T-helper 2 cell (primary cell): ENCODE data around the gene SENP6.

Source experiments
- DNase-seq, 5 experiments: peaks; one replicate each; pipeline versions ENCODE4 v3.0.0 to v3.0.0-alpha.2; 2012 to 2022

The SENP6 gene

DNA sequence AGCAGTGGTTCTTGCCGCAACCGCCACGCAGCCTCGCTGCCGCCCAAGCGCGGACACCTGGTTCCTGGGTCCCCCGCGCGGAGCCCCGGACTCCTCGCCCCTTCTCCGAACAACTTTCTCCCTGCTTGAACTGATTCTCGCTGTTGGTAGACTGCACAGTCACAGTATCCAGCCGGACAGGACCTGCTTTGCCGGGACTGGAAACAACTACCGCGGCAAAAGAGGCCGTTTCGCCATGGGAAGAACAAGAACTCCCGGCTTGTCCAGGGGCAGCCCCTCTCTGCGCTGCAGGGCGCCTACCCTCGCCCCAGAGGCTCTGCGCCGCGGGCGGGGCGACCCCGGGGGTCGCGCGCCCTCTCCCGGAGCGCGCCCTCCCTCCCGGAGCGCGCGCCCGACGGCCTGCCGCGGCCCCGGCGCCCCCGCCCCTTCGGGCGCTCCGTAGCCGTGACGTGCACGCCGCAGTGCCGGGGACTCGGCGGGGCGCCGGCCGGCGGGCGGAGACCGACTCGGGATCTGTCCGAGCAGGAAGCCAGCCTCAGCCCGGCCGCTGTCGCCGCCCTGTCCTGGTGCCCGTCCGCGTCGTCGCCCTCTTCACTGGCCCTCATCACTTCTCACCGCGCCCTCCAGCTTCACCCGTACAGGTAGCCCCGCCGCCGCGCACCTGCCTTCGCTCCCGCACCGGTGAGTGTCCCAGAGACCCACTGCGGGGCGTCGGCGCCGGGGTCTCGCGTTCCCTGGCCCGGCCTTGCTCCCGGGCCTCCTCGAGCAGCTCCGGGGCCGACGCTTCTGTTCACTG, 147.3 kb downstream of the SENP6 start, which contains the start of gene MYO6:
Gene MYO6 (plus strand): TSS at position 497 of the 796 bp plus-strand sequence. CDS start 68,309 bp downstream, outside the sequence.
- DNase-seq = peak in 4 of 5 experiments; percentile 9 to 67 (median 31)

DNA sequence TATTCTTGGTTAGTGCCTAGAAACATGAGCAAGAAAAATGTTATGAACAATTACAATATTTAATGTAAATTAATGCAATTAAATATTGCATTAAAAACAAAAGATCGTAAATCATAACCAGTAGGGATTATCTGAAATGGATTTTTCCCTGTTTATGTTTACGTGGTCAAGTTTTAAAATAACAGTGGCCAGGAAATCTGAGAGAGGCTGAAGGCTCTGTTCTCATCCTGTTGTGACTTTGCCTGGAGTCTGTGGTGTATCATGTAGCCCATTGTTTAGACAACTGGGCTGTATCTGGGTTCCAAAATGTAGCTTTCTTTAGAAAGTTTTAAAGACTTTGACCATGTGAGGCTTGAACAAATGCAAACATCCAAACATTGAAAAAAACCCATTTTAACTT, 149.8 kb downstream of the SENP6 start:
- DNase-seq = no peak

DNA sequence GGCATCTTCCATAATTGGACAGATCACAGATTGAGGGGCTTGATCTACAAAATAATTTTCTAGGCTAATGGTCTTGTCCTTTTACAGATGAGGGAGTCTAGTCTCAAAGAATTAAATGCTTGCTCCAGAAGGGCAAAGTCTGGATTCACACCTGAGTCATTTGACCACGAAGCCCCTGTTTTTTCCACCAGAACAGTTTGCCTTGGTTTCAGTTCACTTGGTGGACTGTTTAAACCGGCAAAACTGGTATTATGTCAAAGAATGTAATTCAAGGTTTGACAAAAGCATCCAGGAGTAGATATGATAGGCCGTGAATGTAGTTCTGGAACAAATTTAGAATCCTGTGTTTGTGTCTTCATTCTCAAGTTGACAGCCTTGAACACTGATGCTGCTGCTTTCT, 150.7 kb downstream of the SENP6 start:
- DNase-seq = no peak

DNA sequence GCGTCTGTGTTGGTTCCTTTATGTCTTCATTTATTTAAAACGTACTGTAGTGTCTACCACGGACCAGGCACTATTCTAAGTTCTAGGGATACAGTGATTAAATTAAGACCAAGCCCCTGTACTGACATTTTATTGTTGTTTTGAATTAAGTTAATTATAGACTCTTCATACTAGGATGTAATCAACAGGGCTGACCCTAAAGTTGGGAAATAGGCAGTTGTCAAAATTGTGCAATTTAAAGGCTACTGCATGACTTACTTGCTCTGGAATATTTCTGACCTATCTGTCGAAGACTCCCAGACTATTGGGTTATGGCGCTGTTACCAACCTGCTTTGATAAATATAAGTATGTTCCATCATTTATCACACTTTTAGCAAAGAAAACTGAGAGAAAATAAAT, 154.0 kb downstream of the SENP6 start:
- DNase-seq = no peak

DNA sequence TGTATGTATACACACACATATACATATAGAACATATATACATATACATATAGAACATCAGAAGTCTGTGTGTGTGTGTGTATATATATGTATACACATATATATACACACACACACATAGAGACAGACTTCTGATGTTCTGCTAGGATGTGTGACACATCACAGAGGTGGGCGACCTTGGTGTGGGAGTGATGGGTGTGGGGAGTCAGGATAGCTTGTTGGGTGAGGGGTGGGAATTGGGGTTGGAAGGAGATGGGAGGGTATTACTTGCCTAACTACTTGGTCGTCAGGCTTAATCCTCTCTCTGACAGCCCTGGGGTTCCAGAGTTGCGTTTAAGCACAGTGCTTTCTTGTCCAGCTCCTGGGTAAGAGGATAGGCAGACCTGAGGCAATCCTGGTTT, 155.6 kb downstream of the SENP6 start:
- no peak for DNase-seq

DNA sequence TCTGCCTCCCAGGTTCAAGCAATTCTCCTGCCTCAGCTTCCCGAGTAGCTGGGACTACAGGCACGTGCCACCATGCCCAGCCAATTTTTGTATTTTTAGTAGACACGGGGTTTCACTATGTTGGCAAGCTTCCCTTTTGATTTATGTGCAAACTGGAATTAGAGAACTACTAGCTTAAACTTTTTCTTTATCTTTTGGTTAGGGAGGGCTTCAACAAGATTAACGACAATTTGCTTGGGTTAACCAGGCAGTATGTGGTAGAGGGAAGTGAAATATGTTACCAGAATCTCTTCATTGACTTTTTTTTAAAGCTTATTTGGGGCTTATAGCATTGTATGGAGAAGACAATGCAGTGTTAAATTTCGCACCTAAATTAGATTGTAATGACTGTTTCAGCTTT, 156.4 kb downstream of the SENP6 start:
- no peak for DNase-seq

DNA sequence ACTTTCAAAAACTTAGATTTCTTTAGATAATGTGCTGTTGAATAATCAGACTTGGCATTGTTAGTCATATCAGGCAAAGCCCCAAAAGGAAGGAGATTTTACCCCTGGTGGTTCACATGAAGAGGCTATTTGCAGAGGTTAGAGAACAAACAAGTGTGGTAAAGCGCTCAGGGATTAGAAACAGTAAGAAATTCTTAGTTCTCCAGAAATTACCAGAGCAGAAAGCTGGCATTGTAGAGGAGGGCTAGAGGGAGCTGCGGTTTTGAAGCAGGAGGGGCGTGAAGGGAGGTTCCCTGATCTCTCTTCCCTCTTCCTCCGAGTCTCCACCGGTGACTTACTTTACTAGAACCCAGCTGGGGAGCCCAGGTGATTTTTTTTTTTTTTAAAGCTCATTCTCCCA, 157.5 kb downstream of the SENP6 start:
- peak in 1 of 5 experiments; percentile 10 for DNase-seq

DNA sequence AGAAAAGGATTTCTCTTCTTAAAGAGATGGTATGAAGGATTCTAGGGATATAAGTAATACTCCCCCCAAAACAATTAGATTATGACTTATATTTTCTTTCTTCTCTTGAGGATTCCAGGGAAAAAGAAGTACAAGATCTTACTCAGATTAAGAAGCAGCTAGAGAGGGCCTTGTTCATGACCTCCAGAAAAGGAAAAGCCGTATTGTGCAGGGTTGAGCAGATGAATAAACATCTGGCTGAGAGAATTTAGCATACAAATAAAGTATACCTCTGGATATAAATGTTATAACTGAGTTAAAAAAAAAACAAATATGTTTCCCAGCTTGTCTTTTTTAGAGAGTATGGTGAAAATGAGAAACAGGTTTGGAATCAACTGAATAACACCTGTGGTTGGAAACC, 158.6 kb downstream of the SENP6 start:
- DNase-seq = no peak

DNA sequence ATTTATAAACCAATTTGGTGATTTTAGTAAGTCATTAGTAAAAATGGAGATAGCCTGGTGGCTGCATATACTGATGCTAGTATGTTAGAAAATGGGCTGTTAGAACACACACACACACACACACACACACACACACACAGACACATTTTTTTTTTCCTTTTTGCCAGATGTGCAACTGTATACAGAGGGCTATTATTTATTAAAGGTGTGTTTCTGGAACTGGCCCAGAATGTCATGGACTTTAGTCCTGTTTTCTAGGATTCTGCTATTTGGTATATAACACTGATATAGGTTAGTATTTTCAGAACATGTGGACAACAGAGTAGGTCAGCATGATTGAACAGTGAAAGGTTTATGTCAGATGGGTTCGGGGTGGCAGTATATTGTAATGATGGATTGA, 159.8 kb downstream of the SENP6 start:
- no peak for DNase-seq

DNA sequence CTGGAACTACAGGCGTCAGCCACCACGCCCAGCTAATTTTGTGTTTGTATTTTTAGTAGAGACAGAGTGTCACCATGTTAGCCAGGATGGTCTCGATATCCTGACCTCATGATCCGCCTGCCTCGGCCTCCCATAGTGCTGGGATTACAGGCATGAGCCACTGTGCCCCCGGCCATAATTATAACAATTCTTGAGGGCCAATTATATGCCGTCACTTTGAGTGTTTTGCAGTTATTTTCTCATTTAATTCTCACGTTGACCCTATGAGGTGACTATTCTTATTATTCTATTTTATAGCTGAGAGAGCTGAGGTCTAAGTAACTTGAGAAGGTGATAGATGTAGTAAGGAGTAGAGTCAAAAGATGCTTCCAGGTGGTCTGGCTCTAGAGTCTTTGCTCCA, 160.4 kb downstream of the SENP6 start:
- no peak for DNase-seq

DNA sequence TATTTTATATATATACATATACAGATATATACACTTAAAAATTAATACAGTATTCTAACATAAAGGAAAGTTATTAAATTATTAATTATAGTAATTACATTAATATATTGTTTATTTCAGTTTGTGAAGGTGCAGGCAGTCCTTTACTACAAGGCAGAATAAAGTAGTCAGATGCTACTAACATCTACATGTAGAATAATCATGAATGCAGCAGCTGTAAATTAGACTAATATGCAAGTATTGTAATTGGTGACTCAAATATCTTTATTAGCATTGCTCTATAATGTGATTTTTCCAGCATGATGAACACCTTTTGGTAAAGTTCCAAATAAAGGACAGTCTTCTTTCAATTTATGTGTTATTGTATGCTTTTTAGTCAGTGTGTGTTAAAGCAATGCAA, 164.7 kb downstream of the SENP6 start:
- no peak for DNase-seq
